HG02970 (cell line): ENCODE data around the gene PEX10.

Experiments used
- ATAC-seq: cut with Tn5 transposase; IDR thresholded peaks from one replicate; pipeline ENCODE4 v1.9.1; 2021; ENCODE audit warnings: mild to moderate bottlenecking, moderate library complexity, moderate number of reproducible peaks; ENCODE audit not compliant: unreplicated experiment, low FRiP score

PEX10 gene

DNA sequence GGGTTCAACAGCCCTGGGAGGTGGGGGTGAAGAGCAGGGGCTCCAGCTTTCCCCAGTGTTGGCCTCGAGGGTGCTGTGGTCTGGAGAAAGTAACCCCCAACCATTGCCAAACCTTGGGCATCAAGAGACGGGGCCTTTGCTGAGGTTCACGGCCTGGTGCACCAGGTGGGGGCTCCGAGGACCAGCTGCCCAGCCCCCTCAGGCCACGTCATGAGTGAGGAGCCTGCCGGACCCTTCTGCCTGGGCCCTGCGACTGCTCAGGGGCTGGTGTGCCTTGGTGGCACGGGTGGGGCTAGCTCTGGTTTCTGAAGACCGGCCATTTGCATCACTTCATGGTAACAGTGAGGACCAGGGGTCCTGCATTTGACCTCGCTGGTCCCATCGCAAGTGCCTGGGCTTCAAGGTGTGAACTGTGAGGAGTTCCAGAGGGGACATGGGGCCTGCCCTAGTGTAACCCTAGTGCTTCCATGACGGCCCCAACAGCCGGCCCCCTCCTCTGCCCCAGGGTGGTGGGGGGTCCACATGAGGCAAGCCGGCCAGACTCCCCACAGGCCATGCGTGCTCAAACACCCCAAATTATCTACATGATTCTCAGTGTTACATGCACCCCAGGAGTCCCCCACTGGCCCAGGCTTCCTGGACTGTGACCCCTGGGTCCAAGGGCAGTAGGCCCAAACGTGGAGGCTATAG lies 34.5 kb downstream of the PEX10 start:
- ATAC-seq: no peak

DNA sequence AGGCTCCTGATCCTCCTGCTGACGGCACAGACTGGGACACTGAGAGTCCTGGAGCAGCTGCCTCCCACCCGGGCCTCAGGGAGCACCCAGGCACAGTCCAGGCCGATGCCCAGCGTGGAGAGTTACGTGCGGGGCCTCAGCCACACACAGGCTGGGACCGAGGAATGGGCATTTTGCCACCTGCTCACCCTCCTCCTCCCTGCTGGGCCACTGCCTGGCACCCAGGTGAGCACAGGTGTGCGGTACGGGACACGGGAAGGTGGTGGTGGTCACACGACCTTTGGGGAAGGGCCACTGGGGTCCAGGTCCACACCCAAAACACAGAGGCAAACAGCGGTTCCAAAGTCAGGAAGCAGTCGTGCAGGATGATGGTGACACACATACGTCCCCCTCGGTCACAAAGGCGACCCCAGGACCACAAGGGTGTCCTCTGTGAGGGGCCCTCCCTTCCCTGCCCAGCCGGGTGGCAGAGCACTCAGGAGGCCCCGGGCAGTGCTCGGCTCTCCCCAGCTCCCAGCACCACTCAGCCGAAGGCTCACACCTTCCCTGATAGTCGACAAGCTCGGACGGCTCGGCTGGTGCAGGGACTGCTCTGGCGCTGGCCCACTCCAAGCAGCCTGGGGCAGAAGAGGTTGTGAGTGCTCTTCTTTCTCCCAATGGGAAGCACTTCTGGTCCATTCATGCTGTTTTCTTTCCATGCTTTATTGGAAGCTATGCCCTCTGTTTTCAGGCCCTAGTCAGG lies 35.3 kb downstream of the PEX10 start:
- no peak for ATAC-seq

DNA sequence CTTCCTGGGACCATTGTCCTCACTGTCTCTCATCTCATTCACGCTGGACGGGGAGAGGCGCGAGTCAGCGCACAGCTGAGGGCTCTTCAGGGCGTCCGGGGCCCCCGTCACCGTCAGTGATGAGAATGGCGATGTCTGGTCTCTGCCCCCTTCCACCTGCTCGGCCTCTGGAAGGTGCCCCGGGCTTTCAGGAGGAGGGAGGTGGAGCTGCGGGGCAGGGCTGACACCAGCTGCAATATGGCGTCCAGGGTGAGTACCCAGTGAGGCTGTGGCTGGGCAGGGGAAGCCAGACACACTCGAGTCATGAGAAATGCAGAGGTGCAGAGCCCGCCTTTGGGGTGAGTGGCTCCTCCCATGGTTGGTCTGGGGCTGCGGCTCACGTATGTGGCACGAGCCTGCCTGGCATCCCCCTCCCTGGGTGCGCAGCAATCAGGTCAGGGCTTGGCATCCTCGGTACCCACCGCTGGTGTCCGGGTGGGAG lies 36.1 kb downstream of the PEX10 start:
- no peak for ATAC-seq

DNA sequence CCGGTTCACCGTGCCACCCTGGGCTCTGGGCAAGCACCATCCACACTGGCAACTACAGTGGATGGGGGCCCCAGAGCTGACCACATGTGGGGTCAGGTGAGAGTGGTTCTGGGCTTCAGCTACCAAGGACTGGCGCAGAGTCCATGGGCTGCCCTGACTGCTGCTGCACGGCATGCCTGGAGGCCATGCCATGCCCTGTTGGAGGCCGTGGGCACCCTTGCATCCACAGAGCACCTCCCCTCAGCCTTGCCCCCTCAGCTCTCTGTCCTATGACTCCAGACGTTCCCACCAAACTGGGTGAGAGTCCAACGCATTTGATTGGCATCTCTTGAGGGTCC lies 36.5 kb downstream of the PEX10 start:
- ATAC-seq: no peak

DNA sequence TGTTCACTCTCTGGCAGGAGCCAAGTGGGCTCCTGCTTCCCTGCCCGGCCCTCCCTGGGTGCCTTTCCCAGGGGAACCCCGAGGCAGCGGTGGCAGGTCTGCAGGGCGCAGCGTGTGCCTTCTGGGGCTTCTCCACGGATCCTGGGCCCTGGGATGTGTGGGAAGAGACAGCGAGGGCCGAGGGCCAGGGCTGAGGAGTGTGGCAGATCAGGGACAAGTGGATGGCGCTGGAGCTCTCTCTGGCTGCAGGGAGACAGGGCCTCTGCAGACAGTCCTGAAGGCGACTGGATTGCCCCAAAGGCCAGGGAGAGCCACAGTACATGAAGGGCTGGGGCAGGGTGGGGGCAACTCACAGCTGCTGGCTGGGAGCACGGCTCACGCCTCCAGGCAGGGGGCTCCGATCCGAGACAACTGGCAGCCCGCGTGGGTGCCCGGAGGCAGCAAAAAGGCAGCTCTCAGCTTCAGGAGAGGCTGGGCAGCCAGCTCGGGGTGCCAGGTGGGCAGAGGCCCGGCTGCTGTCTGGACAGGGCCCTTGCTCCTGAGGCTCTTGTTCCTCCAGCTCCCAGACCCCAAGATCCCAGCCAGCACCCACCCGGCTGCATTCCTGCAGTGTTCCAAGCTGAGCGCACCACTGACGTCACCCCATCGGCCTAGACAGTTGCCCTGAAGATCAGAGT lies 37.0 kb downstream of the PEX10 start:
- ATAC-seq: no peak

DNA sequence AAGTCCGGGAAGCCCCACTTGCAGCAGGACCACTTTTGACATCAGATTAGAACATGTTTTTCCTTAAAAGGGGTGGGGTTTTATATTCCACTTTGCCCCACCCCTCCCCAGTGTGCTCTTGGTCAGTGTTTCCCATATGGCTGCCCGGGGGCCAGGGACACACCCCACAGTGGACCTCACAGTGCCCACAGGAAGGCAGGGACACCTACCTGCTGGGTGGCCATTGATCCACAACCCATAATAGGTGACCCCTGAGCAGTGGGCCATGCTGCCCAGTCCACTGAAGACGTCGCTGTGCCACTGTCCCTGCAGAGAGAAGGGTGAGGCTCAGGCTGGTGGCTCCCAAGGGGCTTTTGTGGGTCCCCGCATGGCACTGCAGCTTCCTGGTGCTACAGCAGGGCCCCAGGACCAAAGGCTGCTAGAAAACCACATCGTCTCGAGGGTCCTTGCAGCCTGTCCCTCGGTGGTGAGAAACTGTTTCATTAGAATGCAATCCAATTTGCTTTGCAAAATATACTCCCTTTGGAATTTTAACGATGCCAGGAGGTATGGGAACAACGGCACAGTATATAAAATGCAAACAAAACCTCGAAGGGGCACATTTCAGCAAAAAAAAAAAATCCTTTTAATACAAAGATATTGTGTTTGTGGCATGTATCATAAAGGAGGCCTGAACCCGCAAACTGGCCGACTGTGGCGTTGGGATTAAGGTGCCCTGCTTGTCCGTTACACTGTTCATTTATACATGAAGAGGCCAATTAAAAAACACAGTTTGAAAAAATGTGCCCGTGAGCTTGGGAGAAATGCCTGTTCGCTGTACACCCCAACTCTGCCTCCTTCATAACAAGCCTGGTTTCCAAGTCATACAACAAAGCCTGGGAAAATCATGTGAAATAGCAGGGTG lies 37.9 kb downstream of the PEX10 start:
- ATAC-seq: no peak

DNA sequence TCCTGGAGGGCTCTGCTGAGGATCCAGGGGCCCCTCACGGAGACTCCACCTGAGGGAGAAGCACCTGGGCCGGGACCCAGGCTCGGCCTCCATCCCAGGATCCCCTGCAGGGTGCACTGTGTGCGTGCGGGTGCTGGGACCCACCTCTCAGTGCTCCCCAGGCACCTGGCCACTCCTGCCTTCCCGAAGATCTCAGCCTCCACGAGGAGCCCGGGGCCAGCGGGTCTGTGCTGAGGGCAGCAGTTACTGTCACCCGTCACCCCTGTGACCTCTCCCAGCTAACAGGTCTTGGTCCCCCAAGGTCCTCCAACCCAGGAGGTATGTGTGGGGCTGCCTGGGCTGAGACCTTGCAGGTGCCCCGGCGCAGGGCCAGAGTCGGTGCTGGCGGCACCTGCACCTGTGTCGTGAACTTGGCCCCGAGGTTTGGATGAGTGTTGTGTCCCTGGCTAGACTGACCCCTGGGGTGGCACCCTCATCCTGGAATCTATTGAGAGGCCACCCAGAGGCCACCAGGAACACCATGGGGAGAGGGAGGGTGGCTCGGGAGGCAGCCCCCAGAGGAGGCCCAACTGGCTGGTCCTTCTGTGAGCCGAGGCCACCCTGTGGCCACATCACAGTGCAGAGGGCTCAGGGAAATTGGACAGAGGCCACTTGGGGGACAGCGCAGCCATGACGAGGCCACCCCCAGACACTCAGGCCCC lies 38.7 kb downstream of the PEX10 start:
- no peak for ATAC-seq

DNA sequence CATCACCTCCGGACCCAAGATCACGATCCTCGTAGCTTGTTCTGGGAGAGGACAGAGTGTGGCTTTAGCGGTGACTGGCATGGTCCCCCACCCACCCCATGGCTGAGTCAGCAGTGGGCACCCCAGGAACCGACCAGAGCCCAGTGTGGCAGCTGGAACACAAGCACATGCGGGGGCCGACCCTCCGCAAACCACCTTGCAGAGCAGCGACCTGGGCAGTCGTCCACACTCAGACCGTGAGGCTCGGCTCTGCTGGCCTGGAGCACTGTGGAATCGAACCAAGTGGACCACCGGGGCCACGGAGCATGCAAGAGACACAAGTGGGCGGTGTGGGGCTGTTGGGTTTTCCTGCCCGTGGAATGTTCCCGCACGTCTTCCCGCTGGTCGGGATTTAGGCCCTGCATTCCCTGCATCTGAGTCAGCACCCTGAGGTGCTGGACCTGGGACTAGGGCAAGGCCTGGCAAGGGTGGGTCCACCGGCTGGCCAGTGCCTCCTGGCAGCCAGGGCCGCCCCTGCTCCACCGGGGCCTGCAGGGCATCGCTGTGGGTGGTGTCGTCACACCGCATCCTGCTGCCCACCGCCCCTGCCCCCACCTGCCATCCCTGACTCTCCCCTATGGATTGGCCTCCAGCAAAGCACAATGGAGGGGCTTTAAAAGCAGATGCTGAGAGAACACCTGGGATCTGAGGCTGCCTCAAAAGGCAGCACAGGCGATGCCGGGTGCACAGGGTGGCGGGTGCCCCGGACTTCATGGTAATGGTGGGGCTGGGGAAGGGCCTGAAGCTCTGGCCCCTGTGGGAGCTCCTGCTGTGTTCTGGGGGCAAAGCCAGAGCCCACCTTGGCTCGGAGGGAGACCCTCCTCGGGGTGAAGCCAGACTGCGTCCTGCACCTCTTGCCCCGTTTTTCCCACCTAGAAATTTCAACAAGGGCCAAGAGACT lies 39.5 kb downstream of the PEX10 start:
- ATAC-seq: no peak

DNA sequence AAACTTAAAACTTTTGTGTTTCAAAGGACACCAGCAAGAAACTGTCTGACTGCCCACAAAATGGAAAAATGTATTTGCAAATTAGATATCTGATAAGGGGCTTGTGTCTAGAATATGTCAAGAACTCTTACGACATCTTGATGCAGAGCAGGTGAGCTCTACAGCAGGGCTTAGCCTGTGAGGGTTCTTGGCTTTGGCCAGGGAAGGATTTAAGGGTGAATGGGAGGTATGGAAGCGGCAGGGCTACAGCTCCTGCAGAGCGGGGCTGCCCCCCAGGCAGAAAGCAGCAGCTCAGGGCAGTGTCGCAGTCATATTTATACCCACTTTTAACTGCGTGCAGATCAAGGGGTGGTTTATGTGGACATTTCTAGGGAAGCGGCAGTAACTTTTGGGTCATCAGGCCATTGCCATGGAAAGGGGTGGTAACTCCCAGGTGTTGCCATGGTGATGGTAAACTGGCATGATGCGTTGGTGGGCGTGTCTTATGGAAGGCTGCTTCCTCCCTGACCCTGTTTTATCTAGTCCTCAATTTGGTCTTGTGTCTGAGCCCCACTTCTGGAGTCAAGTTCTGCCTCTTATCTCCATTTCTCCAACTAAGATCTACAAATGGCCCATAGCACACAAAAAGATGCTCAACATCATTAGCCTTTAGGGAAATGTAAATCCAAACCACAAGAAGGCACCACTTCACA lies 44.2 kb downstream of the PEX10 start:
- no peak for ATAC-seq

DNA sequence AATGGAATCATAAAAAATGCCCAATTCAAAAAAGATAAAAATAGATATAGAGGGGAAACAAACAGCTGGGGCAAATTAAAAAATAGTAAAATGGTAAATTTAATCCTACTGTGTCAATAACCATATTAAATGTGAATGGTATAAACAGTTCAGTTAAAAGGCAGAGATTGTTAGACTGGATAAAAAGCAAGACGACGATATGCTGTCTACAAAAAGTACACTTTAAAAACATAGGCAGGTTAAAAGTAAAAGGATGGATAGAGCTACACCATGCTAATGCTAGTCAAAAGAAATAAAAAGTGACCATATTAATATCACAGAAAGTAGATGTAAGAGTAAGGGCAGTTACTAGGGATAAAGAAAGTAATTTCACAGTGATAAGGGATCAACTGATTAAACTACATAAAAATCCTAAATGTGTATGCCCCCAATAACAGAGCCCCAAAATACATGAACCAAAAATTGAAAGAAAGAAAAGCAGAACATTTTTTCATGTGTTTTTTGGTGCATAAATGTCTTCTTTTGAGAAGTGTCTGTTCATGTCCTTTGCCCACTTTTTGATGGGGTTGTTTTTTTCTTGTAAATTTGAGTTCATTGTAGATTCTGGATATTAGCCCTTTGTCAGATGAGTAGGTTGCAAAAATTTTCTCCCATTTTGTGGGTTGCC lies 48.4 kb downstream of the PEX10 start:
- no peak for ATAC-seq

DNA sequence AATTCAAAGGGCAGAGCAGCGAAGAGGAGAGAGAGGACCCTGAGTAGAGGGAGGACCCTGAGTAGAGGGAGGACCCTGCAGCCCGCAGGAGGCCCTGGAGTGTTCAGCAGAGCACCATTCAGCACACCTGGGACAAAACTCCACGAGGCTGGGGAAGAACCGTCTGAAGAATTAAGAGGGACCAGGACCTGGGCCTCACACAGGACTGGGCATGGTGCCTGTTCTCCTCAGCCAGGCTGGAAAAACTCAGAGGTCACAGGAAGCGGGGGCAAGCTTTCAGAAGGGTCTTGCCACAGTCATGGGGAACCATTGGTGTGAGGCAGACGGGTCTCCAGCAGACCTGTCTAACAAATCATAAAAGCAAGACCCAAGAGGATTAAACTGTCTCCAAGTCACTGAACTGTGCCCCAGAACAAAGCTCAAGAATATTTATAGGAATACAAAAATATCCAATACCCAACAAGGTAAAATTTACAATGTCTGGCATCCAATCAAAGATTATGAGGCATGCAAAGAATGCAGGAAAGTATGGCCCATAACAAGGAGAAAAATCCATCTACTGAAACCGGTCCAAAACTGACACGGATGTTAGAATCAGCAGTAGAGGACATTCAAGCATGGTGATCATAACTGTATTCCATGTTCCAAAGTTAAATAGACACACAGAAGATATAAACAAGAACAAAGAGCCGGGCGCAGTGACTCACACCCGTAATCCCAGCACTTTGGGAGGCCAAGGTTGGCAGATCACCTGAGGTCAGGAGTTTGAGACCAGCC lies 51.6 kb downstream of the PEX10 start:
- no peak for ATAC-seq

DNA sequence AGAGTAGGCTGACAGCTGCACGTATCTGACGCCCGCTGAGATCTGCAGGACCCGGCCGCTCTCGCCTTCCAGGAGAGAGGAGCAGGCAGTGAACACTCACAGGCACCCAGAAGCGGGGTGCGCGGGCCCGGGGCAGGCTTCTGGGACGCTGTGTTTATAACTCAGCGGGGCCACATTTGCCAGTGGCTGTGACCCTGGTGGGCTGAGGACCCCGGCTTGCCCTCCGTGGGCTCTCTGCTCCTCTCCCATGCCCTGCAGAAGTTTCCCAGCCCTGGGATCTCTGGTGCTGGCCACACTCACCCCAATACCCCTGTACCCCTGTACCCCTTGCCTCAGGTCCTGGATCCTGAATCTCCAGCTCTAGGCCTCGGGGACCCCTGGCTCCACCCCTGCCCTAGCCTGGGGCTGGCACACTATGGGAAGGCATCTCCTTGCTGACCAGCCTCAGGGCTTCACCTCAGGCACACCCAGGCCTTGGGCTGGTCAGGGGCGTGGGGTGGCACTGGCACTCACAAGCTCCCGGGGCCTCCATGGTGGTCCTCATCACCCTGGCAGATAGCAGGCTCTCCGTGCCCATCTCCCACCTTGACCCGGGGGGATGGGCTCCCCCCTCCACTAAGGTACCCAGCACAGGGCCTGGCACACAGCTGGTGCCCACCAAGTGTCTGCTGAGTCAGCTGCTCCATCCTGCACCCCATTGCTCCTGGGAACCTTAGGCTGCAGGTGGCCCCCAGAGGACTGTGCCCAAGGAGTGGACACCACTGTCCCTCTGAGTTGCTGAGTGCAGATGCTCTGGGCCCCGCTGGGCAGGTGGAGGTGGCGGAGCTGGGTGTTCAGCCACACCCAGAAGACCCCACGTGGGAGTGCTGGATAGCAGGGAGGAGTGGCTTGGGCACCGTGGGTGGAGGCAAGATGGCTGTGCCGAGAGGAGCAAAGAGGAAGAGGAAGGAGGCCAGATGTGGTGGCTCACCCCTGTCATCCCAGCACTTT lies 53.4 kb downstream of the PEX10 start:
- no peak for ATAC-seq

DNA sequence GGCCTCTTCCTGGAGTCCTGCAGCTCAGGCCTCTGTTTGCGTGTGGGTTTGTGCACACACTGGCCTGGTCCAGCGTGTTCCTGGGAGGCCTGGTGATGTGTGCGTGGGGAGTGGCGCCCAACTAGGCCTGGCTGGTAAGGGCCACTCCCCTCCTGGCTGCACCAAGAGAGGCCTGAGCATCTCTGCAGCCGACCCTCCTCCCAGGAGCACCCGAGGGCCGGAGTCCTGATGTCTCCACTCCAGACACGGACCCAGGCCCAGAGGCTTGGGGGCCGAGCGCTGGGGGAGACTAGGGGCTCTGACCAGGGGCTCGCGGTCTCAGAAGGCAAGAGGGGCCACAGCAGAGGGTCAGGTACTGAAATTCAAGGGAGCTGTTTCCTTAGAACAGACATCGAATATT lies 54.3 kb downstream of the PEX10 start:
- ATAC-seq: no peak

DNA sequence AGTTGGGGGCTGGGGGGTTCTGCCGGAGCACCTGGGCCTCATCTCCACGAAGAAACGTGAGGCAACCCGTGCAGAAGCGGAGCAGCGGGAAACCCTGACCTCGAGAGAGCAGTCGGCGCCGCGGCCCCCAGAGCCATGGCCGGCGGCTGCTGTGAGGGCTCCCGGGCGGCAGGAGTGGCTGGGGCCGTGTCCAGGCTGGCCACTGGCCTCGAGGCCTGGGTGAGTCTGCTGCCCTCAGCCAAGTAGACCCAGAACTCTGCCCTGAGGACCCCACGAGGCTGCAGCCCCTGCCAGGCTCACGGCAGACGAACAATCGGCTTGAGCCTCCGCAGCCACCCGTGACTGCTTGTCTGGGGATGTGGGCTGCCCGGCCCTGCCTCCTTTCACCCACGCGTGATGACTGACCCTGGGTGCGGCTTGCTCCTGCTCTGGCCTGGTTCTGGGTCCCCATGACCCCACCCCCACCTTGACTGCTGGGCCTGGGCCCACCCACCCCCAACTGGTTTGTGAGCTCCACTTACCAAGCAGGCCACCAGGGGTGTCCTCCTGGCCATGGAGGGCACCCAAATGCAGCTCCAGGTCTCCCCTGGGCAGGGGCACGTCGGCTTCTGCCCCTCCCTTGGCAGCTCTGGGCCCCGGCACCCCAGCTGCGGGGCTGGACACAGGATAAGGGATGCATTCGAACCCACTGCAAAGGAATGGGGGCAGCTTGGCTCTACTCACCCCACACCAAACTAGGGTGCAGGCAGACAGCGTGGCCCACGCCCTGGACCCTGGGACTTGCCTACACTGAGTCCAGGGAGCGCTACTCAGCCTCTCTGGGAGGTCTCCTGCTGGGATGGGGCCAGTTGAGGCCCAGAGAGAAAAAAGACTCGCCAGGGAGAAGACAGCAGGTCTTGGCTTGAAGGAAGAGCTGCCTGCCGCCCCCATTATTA lies 55.2 kb downstream of the PEX10 start:
- no peak for ATAC-seq

DNA sequence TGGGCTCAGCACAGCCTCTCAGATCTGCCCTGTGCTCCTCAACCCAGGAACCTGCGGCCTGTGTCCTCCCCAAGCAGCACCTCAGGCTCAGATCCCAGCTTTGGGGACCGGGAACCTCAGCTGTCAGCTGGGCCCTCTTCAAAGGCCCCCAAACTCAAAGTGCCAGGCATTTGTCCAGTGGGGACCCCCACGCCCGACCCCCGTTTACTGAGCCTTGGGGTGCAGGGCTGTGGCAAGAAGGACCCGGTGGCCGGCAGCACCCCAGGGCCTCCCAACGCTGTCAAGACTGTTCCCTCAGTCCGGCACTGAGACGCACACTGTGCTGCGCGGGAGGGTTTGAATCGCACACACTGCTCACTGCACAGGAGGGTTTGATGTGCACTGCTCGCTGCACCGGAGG lies 56.0 kb downstream of the PEX10 start:
- ATAC-seq: no peak
